Neural cell (in vitro differentiated cells): ENCODE results near the gene MS4A7.

Source experiments
- CTCF ChIP-seq: fragments of 450-650 bp; IDR thresholded peaks from 2 replicates; pipeline ENCODE4 v1.5.1; 2014; ENCODE audit warnings: antibody characterized with exemption, mild to moderate bottlenecking, moderate library complexity; ENCODE audit not compliant: poor library complexity, severe bottlenecking
- EZH2 ChIP-seq: fragments of 200-600, 300-800 bp; shearing (Covaris generic), sonication (generic); IDR thresholded peaks from 2 replicates; pipeline ENCODE4 v1.6.1; 2014; ENCODE audit warnings: antibody characterized with exemption, low read length, borderline replicate concordance, mild to moderate bottlenecking; ENCODE audit not compliant: insufficient read depth, poor library complexity, severe bottlenecking
- POLR2AphosphoS5 ChIP-seq: IDR thresholded peaks from 2 replicates; pipeline ENCODE4 v1.6.1; 2012

- TF ChIP-seq EZH2 (no peak), CTCF (no peak), POLR2AphosphoS5 (no peak)
Observed at GRCh38 chr11:60422609-60423008, 44.3 kb downstream of the MS4A7 start.
